H1 (cell line): ENCODE results near the gene IRF4. TPM values are rescaled to one million over a fixed set of nuclear protein-coding genes. Genes with fewer than 3 reads are reported as not detected.

ENCODE experiments used
- CTCF ChIA-PET: fragments of 300-600 bp; sonication (Branson Sonifier 250); formaldehyde crosslinking; loops from one replicate; lab custom pipeline; 2021; ENCODE audit not compliant: partially characterized antibody; lab: Charles Lee
- POLR2A ChIA-PET: fragments of 300-600 bp; sonication (Branson Sonifier 250); formaldehyde crosslinking; loops from one replicate; lab custom pipeline; 2021; ENCODE audit warnings: inconsistent platforms; ENCODE audit not compliant: partially characterized antibody; lab: Charles Lee
- DNase-seq, 2 experiments: peaks; one replicate each; pipeline versions ENCODE4 v3.0.0 to v3.0.0-alpha.2; 2010 to 2022; ENCODE audit warnings: low spot score in 2 of 2, low read depth in 1 of 2, mixed read lengths in 1 of 2
- FAIRE-seq: peaks from 2 replicates; lab custom pipeline; 2011; peaks lifted over from hg19 to GRCh38; lab: Jason Lieb, UNC
- H2AFZ ChIP-seq: 2 replicates; pipeline ENCODE4 v1.8.1; 2012; ENCODE audit warnings: low read length, inconsistent platforms
- H2AK5ac ChIP-seq: 2 replicates; pipeline ENCODE4 v1.6.1; 2013; ENCODE audit warnings: low read depth, low read length
- H2BK120ac ChIP-seq: replicated peaks from 2 replicates; pipeline ENCODE3; 2013; ENCODE audit warnings: low read depth, low read length, inconsistent platforms
- H2BK12ac ChIP-seq: 2 replicates; pipeline ENCODE4 v1.6.1; 2013; ENCODE audit warnings: low read depth, low read length
- H2BK15ac ChIP-seq: 2 replicates; pipeline ENCODE4 v1.6.1; 2013; ENCODE audit warnings: low read length
- H2BK20ac ChIP-seq: 2 replicates; pipeline ENCODE4 v1.6.1; 2013; ENCODE audit warnings: low read length
- H2BK5ac ChIP-seq: 2 replicates; pipeline ENCODE4 v1.6.1; 2013; ENCODE audit warnings: low read depth, low read length
- H3K14ac ChIP-seq: 2 replicates; pipeline ENCODE4 v1.6.1; 2013; ENCODE audit warnings: inconsistent platforms; ENCODE audit not compliant: insufficient read length
- H3K18ac ChIP-seq: 2 replicates; pipeline ENCODE4 v1.6.1; 2013; ENCODE audit warnings: low read length; ENCODE audit errors: extremely low read depth
- H3K23ac ChIP-seq: 2 replicates; pipeline ENCODE4 v1.6.1; 2013; ENCODE audit warnings: inconsistent platforms; ENCODE audit not compliant: insufficient read length
- H3K23me2 ChIP-seq: 2 replicates; pipeline ENCODE4 v1.6.1; 2013; ENCODE audit warnings: low read depth, low read length
- H3K27ac ChIP-seq: 2 replicates; pipeline ENCODE4 v1.6.1; 2011; ENCODE audit warnings: low read depth, low read length, inconsistent platforms
- H3K27me3 ChIP-seq, 4 experiments: replicated peaks in 1 of 4; 1 replicate in 1 of 4; 2 replicates in 3 of 4; pipeline versions ENCODE4 v1.6.1 to v1.8.1; 2011 to 2013; ENCODE audit warnings: low read length in 3 of 4, mild to moderate bottlenecking in 3 of 4, inconsistent platforms in 2 of 4, mixed read lengths in 2 of 4, moderate library complexity in 1 of 4; ENCODE audit not compliant: control insufficient read depth in 3 of 4, insufficient read depth in 3 of 4; ENCODE audit errors: extremely low read depth in 1 of 4
- H3K36me3 ChIP-seq, 4 experiments: 2 replicates each; pipeline versions ENCODE4 v1.6.1 to v1.8.1; 2011 to 2013; ENCODE audit warnings: mild to moderate bottlenecking in 4 of 4, low read length in 3 of 4, moderate library complexity in 2 of 4, control low read depth in 1 of 4, inconsistent platforms in 1 of 4; ENCODE audit not compliant: insufficient read depth in 4 of 4, control insufficient read depth in 2 of 4
- H3K4ac ChIP-seq: replicated peaks from 2 replicates; pipeline ENCODE3; 2013; ENCODE audit warnings: low read length, low read depth, mixed read lengths, inconsistent platforms; ENCODE audit not compliant: insufficient read length
- H3K4me1 ChIP-seq, 4 experiments: replicated peaks in 1 of 4; 1 replicate in 1 of 4; 2 replicates in 3 of 4; pipeline versions ENCODE4 v1.6.1 to v1.8.1; 2011 to 2013; ENCODE audit warnings: low read length in 3 of 4, inconsistent platforms in 2 of 4, mixed read lengths in 1 of 4; ENCODE audit not compliant: insufficient read depth in 4 of 4, control insufficient read depth in 3 of 4
- H3K4me2 ChIP-seq, 2 experiments: 2 replicates each; pipeline versions ENCODE4 v1.6.1 to v1.8.1; 2011 to 2013; ENCODE audit warnings: low read depth in 2 of 2, low read length in 2 of 2, control low read depth in 1 of 2, inconsistent platforms in 1 of 2, mild to moderate bottlenecking in 1 of 2; ENCODE audit not compliant: insufficient read depth in 1 of 2
- H3K4me3 ChIP-seq, 4 experiments: fragments of 200-600, 300-600 bp in 1 of 4; sonication (generic), shearing (Covaris generic), sonication (Bioruptor Twin) in 1 of 4; 2 replicates each; pipeline versions ENCODE4 v1.5.1 to v1.8.1; 2011 to 2016; ENCODE audit warnings: low read length in 4 of 4, low read depth in 3 of 4, control low read depth in 2 of 4, inconsistent platforms in 2 of 4, mild to moderate bottlenecking in 2 of 4, mixed read lengths in 1 of 4, moderate library complexity in 1 of 4; ENCODE audit not compliant: insufficient read depth in 2 of 4; ENCODE audit errors: extremely low read depth in 1 of 4
- H3K56ac ChIP-seq: replicated peaks from 2 replicates; pipeline ENCODE3; 2013; ENCODE audit warnings: low read depth, mild to moderate bottlenecking, mixed read lengths, low read length, inconsistent platforms; ENCODE audit not compliant: insufficient read length
- H3K79me1 ChIP-seq: 2 replicates; pipeline ENCODE4 v1.6.1; 2013; ENCODE audit warnings: low read depth, low read length, control low read depth
- H3K79me2 ChIP-seq, 2 experiments: 2 replicates each; pipeline versions ENCODE4 v1.6.1 to v1.8.1; 2012 to 2013; ENCODE audit warnings: low read length in 2 of 2, mild to moderate bottlenecking in 2 of 2, inconsistent platforms in 1 of 2; ENCODE audit not compliant: insufficient read depth in 2 of 2, control insufficient read depth in 1 of 2
- H3K9ac ChIP-seq, 4 experiments: replicated peaks in 1 of 4; 1 replicate in 1 of 4; 2 replicates in 3 of 4; pipeline versions ENCODE4 v1.6.1 to v1.8.1; 2011 to 2013; ENCODE audit warnings: low read depth in 3 of 4, low read length in 3 of 4, control low read depth in 2 of 4, mild to moderate bottlenecking in 2 of 4, moderate library complexity in 2 of 4, inconsistent platforms in 1 of 4; ENCODE audit errors: extremely low read depth in 1 of 4
- H3K9me3 ChIP-seq, 2 experiments: 2 replicates each; pipeline versions ENCODE4 v1.6.1 to v1.8.1; 2012 to 2013; ENCODE audit warnings: mild to moderate bottlenecking in 2 of 2, moderate library complexity in 2 of 2, control low read depth in 1 of 2, inconsistent platforms in 1 of 2, low read depth in 1 of 2, low read length in 1 of 2, mixed read lengths in 1 of 2; ENCODE audit not compliant: insufficient read depth in 2 of 2
- H4K20me1 ChIP-seq, 2 experiments: replicated peaks in 1 of 2; 2 replicates each; pipeline versions ENCODE3 to v1.8.1; 2011 to 2013; ENCODE audit warnings: inconsistent platforms in 2 of 2, low read length in 2 of 2, mild to moderate bottlenecking in 1 of 2; ENCODE audit not compliant: insufficient read depth in 2 of 2, control insufficient read depth in 1 of 2
- H4K5ac ChIP-seq: 2 replicates; pipeline ENCODE4 v1.6.1; 2013; ENCODE audit warnings: low read length, low read depth, mixed read lengths, inconsistent platforms; ENCODE audit not compliant: insufficient read length
- H4K8ac ChIP-seq: 2 replicates; pipeline ENCODE4 v1.8.0; 2013; ENCODE audit warnings: mild to moderate bottlenecking, moderate library complexity, low read length, inconsistent platforms; ENCODE audit not compliant: insufficient read depth; ENCODE audit errors: extremely low read depth
- H4K91ac ChIP-seq: replicated peaks from 2 replicates; pipeline ENCODE3; 2013; ENCODE audit warnings: low read length, mixed read lengths, inconsistent platforms; ENCODE audit not compliant: insufficient read length
- ASH2L ChIP-seq: fragments of 200-600, 300-600 bp; sonication (generic); IDR thresholded peaks from one replicate; pipeline ENCODE4 v1.7.1; 2017; ENCODE audit warnings: low read length
- BCL11A ChIP-seq, 2 experiments: IDR thresholded peaks; one replicate each; pipeline ENCODE4 v1.6.1; 2011; ENCODE audit warnings: low read depth in 2 of 2, low read length in 2 of 2, mild to moderate bottlenecking in 2 of 2
- HDAC2 ChIP-seq, 2 experiments: fragments of 300-600 bp in 1 of 2; sonication (generic) in 1 of 2; IDR thresholded peaks; 2 replicates each; pipeline ENCODE4 v1.6.1; 2011 to 2012; ENCODE audit warnings: low read depth in 2 of 2, low read length in 2 of 2, mild to moderate bottlenecking in 2 of 2, moderate library complexity in 2 of 2, borderline replicate concordance in 1 of 2, inconsistent platforms in 1 of 2
- JUN ChIP-seq: IDR thresholded peaks from 2 replicates; pipeline ENCODE4 v1.6.1; 2011; ENCODE audit warnings: low read depth, mild to moderate bottlenecking, improper control_type of control experiment, low read length
- NANOG ChIP-seq: IDR thresholded peaks from 2 replicates; pipeline ENCODE4 v1.6.1; 2011; ENCODE audit warnings: low read length, low read depth, mild to moderate bottlenecking, inconsistent platforms; ENCODE audit not compliant: insufficient read depth, poor library complexity, severe bottlenecking
- NRF1 ChIP-seq: IDR thresholded peaks from 2 replicates; pipeline ENCODE4 v1.6.1; 2011; ENCODE audit warnings: mild to moderate bottlenecking, low read depth, low read length, improper control_type of control experiment
- POLR2A ChIP-seq, 2 experiments: IDR thresholded peaks; 1 replicate in 1 of 2; 2 replicates in 1 of 2; pipeline ENCODE4 v1.6.1; 2011; ENCODE audit warnings: low read depth in 2 of 2, low read length in 2 of 2, mild to moderate bottlenecking in 2 of 2; ENCODE audit errors: control extremely low read depth in 1 of 2
- POU5F1 ChIP-seq: IDR thresholded peaks from 2 replicates; pipeline ENCODE4 v1.6.1; 2011; ENCODE audit warnings: low read depth, mild to moderate bottlenecking, low read length, moderate library complexity
- RXRA ChIP-seq: IDR thresholded peaks from 2 replicates; pipeline ENCODE4 v1.6.1; 2011; ENCODE audit warnings: low read depth, mild to moderate bottlenecking, low read length, moderate library complexity; ENCODE audit not compliant: insufficient read depth
- SUZ12 ChIP-seq: fragments of 200-600 bp; sonication (generic); IDR thresholded peaks from 2 replicates; pipeline ENCODE4 v1.6.1; 2012; ENCODE audit warnings: mild to moderate bottlenecking, inconsistent platforms, low read length, moderate library complexity, mixed read lengths
- TAF1 ChIP-seq: IDR thresholded peaks from 2 replicates; pipeline ENCODE4 v1.6.1; 2011; ENCODE audit warnings: mild to moderate bottlenecking, low read depth, low read length
- YY1 ChIP-seq: IDR thresholded peaks from 2 replicates; pipeline ENCODE4 v1.6.1; 2011; ENCODE audit warnings: low read depth, mild to moderate bottlenecking, low read length
- WGBS, 2 experiments: shearing (Covaris generic) in 1 of 2; methylation state at CpG; one replicate each; pipeline versions ENCODE4 v1.1.6 to v1.1.7; 2013 to 2015; ENCODE audit warnings: low lambda C conversion rate in 2 of 2, mixed read lengths in 2 of 2, inconsistent platforms in 1 of 2, low coverage in 1 of 2, missing lambda C conversion rate in 1 of 2; ENCODE audit not compliant: insufficient replicate concordance in 2 of 2, insufficient coverage in 1 of 2, insufficient read length in 1 of 2; ENCODE audit errors: extremely low coverage in 1 of 2, missing lambda C conversion rate in 1 of 2; 5-methylcytosine and 5-hydroxymethylcytosine counted together
- polyA plus RNA-seq, 7 experiments: library from polyadenylated mRNA; depleted of rRNA in 3 of 7; stranded (reverse) in 5 of 7; unstranded in 2 of 7; fragments of >200 nt in 5 of 7; fragments of 200-250 nt in 2 of 7; gene quantifications; 1 replicate in 5 of 7; 2 replicates in 1 of 7; 4 replicates in 1 of 7; pipeline versions ENCODE4 v1.2.1 to v1.2.3, GENCODE V29; 2011 to 2013; ENCODE audit warnings: missing spikeins in 2 of 7, mixed read lengths in 2 of 7
- total RNA-seq: library from RNA; stranded (reverse); fragmentation: NEBNext Ultra II Directional; extraction: Animal tissue kit (Norgen Biotek cat#: 25700); gene quantifications from 2 replicates; pipeline ENCODE4 v1.2.1, GENCODE V29; 2021
- TF ChIP-seq, protein P1 (sequence below): IDR thresholded peaks from 2 replicates; pipeline ENCODE4 v1.6.1; 2012; ENCODE audit warnings: low read length, inconsistent platforms

IRF4 gene
- total and polyA plus RNA-seq, 2 of the 8 experiments (the other 6 are each of a cell fraction or from before 2014, with no cell fraction given), result 0.77 to 2.1 TPM

DNA sequence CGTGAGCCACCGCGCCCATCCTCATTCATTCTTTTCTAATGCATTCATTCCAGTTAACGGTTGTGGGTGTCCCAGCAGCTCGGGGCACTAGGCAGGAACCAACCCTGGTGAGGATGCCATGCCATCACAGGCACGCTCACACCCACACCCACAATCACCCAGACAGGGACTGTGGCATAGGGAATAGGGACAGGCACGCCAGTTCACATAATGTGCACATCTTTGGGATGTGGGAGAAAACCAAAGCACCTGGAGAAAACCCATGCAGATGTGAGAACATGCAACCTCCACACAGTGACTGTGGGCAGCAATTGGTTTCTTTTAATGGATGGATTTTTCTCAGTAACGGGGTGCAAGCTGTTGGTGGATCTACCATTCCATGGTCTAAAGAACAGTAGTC is 64.3 kb downstream of the IRF4 start:
- H3K27ac ChIP-seq, result no peak overlapping the region
- H3K23ac ChIP-seq, result no peak overlapping the region
- H3K27me3 ChIP-seq, result no peaks in the 10 kb centered on the region
- DNase-seq, result peak in 1 of 2 experiments; percentile 24
- no peaks in the 10 kb centered on the region for H3K79me1 ChIP-seq
- H3K9me3 ChIP-seq, result no peaks in the 10 kb centered on the region
- no peaks in the 10 kb centered on the region for H3K23me2 ChIP-seq
- FAIRE-seq, result no peak
- 96% methylated on average over 8 of the region's 8 CpGs; no CpG with 5 or more reads in 1 of the 2 experiments for WGBS, 2 experiments
- H2BK12ac ChIP-seq, result no peak overlapping the region; the same call in 1 of the 2 replicates
- 0 out of 2 replicates have a peak overlapping the region, but pooled peaks have one; percentile 46 for H2BK15ac ChIP-seq
- ChIA-PET CTCF (no interaction called here), POLR2A (no interaction called here)
- no peak overlapping the region for H3K14ac ChIP-seq
- H3K79me2 ChIP-seq, result no peaks in the 10 kb centered on the region
- no peak overlapping the region for H2BK5ac ChIP-seq
- H2BK20ac ChIP-seq, result no peak overlapping the region; the same call in 1 of the 2 replicates
- H4K20me1 ChIP-seq, result no peaks in the 10 kb centered on the region
- H2AK5ac ChIP-seq, result no peak overlapping the region
- H4K91ac ChIP-seq, result no peak overlapping the region
- no peak overlapping the region for H2BK120ac ChIP-seq
- no peak overlapping the region for H3K18ac ChIP-seq
- no peak overlapping the region for H3K9ac ChIP-seq
- no peak overlapping the region for H4K8ac ChIP-seq
- no peak overlapping the region for H2AFZ ChIP-seq
- H3K56ac ChIP-seq, result no peak overlapping the region
- no peaks in the 10 kb centered on the region for H3K36me3 ChIP-seq
- peaks cover 0 to 4% (median 2%) of the 10 kb centered on the region in 4 experiments; a peak in 3 of 7 replicates for H3K4me1 ChIP-seq
- no peak overlapping the region for H3K4me3 ChIP-seq
- no peak overlapping the region for H3K4me2 ChIP-seq
- no peak overlapping the region for H4K5ac ChIP-seq
- no peak overlapping the region for H3K4ac ChIP-seq
- TF ChIP-seq ASH2L (no peak), BCL11A (IDR thresholded peaks at IDR 0.05; ENCODE audit: low read depth in 2 of 2, low read length in 2 of 2) (no peak), NRF1 (no peak), TAF1 (no peak), POU5F1 (no peak), POLR2A (IDR thresholded peaks at IDR 0.05; ENCODE audit: control extremely low read depth in 1 of 2, low read depth in 2 of 2, low read length in 2 of 2) (no peak), YY1 (no peak), HDAC2 (IDR thresholded peaks at IDR 0.05; ENCODE audit: borderline replicate concordance in 1 of 2, low read depth in 2 of 2, low read length in 2 of 2) (no peak), RXRA (no peak), JUN (no peak), NANOG (no peak), SUZ12 (no peak)
- TF ChIP-seq, protein P1, sequence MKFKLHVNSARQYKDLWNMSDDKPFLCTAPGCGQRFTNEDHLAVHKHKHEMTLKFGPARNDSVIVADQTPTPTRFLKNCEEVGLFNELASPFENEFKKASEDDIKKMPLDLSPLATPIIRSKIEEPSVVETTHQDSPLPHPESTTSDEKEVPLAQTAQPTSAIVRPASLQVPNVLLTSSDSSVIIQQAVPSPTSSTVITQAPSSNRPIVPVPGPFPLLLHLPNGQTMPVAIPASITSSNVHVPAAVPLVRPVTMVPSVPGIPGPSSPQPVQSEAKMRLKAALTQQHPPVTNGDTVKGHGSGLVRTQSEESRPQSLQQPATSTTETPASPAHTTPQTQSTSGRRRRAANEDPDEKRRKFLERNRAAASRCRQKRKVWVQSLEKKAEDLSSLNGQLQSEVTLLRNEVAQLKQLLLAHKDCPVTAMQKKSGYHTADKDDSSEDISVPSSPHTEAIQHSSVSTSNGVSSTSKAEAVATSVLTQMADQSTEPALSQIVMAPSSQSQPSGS, result no peak
